ENCODE data around the gene CACFD1.

The CACFD1 gene

DNA sequence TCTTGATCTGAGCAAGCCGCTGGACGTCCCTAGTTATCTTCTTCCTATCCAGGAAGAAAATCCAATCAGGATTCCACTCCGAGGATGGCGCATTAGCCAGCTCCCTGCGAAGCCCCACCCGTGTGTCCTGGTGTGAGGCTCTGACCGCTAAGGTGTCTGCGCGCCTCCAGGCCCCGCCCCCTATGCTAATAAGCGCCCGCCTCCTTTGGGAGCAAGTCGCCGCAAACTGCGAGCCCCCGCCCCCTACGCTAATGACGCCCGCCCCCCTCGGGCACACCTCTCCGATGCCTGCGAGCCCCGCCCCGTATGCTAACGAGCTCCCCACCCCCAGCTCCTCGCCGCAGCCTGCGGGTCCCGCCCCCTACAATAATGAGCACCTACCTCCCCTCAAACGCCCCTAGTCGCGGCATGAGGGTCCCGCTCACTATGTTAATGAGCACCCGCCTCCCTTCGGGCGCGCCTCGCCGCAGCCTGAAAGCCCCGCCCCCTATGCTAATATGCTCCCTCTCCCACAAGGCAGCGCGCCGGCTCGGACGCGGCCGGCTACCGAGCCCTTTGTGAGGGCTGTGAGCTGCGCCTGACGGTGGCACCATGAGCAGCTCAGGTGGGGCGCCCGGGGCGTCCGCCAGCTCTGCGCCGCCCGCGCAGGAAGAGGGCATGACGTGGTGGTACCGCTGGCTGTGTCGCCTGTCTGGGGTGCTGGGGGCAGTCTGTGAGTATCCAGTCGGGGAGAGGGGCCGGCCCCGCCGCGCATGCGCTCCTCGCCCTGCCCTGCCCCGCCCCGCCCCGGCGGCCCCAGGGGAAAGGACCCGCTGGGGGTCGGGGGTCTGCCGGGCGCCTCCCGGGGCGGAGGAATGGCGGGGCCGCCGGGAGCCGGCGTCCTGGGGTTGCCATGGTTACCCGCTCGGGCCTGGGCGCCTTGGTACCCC is at the start of gene CACFD1:
Gene CACFD1 (plus strand): TSS at position 503 of the 929 bp plus-strand sequence. CDS start 89 bp downstream, at position 592.
- FAIRE-seq = no peak

DNA sequence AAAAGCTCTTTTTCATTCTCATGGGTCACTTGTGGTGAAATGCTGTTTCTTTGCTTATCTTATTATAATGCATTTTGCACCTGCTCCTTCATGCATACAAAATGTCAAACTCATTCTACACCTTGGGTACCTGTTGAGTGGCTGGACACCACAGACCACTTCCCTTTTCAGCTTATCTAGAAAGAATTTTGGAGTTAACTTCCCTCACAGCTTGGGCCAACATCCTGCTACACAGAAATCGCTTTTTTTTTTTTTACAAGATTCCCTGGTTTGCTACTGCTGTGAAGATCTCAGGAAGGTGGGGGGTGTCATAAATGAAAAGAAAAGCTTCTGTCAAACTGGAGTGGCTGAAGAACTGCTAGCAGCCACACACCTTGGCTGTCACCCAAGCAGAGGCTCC is 44.6 kb upstream of the CACFD1 start:
- FAIRE-seq = no peak

DNA sequence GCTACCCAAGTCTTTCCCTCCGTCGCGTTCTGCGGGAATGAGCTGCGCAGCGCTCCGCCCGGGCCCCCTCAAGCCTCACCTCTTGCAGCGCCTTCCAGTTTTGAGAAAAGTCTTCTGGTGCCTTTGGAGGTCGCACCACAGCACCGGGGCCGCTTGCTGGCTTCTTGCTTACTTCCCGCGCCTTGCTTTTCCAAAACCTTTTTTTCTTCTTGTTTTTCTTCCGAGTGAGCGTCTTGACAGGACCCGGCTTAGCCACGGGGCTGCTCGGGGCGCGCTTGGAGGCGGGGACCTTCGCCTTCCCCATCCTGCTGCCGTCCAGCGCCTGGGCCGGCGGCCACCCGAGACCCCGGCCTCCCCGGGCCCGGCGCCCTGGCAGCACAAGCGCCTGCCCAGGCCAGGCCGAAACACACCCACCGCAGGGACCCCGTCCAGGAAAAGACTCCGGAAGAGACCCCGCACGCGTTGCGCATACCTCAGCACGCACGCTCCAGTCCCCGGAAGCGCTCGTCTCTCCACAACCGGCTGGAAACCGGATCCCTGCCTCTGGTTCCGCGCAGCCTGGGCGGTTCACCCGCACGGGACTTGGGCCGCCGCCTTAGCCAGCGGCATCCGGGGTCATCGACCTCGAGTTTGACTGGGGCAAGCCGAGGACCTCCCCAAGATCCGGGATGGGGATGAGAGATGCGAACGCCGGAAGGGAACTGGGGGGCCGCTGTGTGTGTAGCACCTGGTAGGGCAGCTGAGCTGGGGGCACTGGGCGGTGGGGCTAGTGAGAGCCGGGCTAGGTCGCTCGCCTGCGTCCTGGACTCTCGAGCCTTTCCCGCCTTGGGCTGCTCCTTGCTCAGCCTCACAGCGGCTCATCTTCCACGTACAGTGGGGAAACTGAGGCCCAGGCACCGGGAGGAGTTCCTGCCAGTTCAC is 42.0 kb upstream of the CACFD1 start, which contains the start of gene REXO4:
Gene REXO4 (minus strand): TSS at position 470 of the 921 bp plus-strand sequence. CDS start 166 bp downstream, at position 304.
- FAIRE-seq = no peak

DNA sequence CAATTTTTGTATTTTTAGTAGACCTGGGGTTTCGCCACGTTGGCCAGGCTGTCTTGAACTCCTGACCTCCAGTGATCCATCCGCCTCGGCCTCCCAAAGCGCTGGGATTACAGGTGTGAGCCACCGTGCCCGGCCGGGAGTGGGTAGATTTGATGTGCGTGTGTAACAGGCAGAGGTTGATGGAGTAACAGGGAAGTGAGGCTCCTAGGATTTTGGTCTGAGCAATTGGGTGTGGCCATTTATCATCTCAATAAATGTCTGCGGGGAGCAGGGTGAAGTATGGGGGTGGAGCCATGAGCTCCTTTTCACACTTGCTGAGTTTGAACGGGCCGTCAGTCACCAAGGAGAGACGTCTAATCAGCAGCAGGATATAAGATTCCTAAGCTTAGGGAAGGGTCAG is 40.8 kb upstream of the CACFD1 start:
- FAIRE-seq = no peak

DNA sequence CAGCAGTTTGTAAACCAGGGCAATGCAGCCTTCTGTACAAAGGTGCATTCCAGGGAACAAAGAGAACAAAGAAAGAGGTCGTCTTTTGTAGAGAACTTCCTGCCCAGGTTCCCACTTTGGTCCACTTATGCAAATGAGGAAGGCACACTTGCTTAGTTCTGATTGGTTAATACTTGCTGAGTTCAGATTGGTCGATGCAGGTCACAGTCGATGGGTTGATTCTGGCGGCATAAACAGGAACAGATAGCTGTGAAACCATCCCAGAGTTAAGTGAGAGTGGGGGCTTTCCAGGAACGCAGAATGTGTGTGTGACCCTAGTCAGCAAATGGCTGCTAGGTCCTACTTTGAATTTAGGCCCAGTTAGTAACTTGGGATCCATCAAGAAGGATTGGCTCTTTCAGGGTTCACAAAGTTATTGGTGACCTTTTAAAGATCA is 39.4 kb upstream of the CACFD1 start:
- FAIRE-seq = no peak

DNA sequence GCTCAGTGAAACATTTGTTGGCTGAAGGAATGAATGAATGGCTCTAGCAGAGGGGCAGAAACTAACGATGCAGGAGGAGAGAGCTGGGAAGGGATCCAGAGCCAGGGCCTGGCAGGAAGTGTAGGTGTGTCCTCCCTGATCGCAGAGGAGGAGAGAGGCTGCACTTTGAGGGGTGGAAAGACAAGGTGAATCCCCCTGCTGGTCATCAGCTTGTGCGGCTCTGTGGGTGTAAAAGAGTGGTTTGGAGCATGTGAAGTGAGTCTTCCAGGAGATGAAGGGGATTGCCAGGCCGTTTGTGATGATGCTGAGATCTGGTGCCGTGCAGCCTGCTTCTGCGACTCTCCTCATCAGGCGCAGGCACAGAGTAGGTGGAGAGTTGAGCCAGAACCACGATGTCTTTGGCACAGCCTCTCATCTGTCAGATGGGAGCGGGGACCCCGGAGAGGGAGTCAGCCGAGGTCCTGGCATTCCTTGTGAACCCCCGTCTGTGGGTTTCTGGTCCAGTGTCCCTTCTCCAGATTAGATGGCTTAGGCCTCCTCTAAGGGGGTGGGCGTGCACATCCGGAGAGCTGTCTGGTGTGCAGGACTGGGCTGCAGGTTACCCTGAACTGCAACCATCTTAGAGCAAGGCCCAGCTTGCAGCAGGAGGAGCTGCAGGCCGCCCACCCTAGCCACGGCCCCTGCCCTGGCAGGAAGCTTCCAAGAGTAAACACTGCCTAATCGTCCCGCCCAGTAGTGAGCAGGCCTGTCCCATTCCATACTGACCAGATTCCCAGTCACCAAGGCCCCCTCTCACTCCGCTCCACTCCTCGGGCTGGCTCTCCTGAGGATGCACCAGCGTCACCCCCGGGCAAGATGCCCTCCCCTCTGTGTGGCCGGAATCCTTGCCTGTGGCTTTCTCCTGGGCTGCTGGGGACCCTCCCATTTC is 37.9 kb upstream of the CACFD1 start, which contains the start of gene ADAMTS13:
Gene ADAMTS13 (plus strand): TSS at position 753 of the 928 bp plus-strand sequence. CDS start 77 bp downstream, at position 830.
- FAIRE-seq = no peak

DNA sequence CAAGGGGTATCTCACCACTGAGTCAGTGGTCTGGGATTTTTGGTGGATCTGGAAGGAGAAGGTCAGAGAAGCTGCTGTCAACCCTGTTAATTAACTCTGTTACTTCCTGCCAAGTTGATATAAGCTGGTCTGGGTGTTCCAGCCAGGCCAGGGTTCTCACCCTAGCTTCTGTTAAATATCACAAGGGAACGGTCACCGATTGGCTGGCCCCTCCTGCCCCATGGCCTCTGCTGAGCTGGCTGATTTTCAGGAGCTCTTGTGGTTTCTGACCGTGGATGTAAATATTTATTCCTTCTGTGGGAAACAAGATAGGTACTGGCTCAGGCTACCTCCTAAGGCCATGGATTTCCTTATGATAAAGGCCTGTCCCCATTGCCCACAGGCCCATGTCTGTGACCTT is 36.6 kb upstream of the CACFD1 start:
- no peak for FAIRE-seq

DNA sequence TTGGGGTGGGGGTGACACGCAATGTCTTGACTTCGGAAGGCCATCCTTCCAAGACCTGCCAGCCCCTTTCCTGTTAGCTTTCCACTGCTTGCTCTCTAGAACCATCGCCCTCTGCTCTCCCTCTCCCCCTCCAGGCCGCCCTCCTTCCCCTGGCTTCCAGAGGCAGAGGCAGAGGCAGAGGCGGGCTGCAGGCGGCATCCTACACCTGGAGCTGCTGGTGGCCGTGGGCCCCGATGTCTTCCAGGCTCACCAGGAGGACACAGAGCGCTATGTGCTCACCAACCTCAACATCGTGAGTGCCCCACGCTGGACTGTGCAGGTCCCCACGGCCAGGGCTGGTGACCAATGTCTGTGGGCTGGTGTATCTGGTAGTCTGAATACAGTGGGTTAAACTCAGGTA is 35.6 kb upstream of the CACFD1 start:
- FAIRE-seq = no peak

DNA sequence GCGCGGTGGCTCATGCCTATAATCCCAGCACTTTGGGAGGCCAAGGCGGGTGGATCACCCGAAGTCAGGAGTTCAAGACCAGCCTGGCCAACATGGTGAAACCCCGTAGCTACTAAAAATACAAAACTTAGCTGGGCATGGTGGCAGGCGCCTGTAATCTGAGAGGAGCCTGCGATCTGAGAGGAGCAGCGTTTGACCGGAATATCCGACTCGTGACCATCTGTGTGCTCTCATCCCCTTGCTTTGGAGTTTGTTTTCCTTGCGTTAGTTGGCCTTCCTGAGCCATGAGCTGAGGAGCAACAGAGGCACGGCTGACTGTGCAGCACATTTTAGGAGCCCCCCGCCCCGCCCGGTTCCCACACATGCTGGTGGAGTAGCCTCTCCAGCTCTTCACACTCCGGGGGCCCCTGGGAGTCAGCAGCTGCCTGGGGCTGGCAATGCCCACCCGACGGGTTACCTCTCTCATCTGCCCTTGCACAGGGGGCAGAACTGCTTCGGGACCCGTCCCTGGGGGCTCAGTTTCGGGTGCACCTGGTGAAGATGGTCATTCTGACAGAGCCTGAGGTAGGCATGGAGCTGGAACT is 34.6 kb upstream of the CACFD1 start:
- FAIRE-seq = no peak

DNA sequence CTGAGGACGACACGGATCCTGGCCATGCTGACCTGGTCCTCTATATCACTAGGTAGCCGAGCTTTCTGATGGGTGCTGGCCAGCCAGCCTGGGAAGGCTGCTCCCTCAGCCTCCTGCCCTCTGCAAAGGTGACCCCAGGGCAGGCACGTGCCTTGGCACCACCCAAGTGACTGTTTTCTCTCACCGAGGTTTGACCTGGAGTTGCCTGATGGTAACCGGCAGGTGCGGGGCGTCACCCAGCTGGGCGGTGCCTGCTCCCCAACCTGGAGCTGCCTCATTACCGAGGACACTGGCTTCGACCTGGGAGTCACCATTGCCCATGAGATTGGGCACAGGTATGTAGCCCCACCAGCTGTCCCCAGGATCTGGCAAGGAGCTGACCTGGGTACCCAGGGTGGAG is 33.8 kb upstream of the CACFD1 start:
- no peak for FAIRE-seq

DNA sequence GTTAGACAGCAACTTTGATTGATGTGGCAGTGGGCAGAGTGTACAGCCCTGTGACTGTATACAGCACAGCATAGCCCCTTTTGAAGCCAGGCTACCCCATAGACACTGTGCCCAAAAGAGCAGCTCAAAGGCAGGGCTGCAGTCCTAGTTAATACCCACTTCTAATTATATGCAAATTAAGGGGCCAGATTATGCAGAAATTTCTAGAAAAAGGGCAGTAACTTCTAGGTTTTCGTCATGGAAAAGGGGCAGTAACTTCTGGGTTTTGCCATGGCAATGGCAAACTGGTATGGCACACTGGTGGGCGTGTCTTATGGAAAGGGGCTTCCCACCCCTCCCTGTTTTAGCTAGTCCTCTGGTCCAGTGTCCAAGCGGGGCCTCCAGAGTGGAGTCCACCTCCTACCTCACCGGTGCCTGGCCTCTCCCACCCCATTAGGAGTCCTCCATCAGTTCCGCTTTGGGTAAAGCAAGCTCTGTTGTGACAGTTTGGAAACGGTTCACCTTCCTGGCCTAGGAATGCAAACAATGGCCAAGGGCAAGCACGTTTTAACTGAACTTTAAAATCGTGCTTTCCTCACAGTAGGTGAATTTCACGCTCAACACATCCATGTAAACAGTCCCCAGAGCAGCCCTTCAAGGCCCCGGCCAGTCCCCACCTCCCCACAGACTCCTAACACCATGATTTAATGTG is 32.0 kb upstream of the CACFD1 start:
- no peak for FAIRE-seq

DNA sequence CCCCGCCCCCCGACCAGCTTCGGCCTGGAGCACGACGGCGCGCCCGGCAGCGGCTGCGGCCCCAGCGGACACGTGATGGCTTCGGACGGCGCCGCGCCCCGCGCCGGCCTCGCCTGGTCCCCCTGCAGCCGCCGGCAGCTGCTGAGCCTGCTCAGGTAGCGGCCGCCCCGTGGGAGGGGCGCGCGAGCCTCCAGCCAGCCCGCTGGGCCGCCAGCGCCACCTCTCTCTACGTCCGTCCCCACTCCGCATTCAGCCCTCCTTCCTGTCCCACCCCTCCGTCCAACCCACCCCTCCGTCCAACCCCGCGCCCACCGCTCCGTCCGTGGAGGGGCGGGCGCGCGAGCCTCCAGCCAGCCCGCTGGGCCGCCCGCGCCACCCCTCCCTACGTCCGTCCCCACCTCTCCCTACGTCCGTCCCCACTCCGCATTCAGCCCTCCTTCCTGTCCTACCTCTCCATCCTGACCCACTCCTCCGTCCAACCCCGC is 31.1 kb upstream of the CACFD1 start:
- FAIRE-seq = no peak

DNA sequence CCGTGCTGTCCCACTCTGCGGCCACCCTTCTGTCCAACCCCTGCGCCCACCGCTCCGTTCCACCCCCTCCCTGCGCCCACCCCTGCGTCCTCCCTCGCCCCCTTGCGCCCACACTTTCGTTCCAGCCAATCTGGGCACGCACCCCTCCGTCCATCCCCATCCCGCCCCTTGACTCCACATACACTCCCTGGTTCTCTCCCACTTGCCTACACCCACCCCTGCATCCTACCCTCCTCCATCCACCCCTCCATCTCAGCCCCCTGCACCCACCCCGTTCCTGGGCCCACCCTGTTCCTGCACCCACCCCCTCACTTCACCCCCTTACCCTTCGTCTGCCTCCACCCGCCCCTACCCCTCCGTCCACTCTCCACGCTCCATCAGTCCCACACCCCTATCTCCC is 30.6 kb upstream of the CACFD1 start:
- no peak for FAIRE-seq

DNA sequence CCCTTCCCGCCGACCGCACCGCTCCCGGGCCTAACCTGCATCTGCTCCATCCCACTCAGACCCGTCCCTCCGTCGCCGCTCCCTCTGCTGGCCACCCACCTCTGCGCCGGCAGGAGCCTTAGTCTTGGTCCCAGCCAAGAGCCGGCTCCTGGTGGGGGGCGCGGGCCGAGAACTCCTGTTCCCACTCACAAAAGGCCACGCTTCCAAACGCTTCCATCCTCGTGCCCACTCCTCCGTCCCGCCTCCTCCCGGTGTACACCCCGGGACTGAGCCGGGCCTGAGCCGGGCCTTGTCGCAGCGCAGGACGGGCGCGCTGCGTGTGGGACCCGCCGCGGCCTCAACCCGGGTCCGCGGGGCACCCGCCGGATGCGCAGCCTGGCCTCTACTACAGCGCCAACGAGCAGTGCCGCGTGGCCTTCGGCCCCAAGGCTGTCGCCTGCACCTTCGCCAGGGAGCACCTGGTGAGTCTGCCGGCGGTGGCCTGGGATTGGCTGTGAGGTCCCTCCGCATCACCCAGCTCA is 30.1 kb upstream of the CACFD1 start:
- no peak for FAIRE-seq

DNA sequence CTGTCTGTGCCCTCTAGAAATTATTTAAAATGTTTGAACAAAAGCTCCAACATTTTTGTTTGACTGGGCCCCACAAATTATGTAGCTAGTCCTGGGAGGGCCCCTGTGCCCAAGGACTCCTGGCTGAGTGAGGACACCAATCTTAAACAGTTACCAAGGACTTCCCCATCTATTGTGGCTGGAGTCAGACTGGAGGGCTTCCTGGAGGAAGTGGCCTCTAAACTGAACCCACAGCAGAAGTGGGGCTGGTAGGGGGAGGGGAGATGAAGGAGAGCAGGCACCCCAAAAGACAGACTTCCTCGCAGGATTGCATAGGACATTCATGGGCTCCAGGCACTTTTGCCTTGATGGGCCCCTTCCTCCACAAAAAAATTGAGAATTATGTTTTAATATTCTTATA is 29.5 kb upstream of the CACFD1 start:
- no peak for FAIRE-seq

DNA sequence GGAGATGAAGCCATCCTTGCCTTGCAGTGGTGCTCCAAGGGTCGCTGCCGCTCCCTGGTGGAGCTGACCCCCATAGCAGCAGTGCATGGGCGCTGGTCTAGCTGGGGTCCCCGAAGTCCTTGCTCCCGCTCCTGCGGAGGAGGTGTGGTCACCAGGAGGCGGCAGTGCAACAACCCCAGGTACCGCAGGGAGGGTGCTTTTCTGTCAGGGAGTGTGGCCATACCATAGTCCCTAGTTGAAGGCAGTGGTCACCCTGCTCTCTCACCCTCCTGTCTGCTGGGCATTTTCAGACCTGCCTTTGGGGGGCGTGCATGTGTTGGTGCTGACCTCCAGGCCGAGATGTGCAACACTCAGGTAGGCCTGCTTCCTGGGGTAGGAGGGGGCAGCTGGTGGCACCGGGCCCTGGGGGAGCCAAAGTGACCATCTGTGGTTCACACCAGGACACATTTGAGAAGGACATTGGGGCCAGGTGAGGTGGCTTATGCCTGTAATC is 26.4 kb upstream of the CACFD1 start:
- FAIRE-seq = no peak

DNA sequence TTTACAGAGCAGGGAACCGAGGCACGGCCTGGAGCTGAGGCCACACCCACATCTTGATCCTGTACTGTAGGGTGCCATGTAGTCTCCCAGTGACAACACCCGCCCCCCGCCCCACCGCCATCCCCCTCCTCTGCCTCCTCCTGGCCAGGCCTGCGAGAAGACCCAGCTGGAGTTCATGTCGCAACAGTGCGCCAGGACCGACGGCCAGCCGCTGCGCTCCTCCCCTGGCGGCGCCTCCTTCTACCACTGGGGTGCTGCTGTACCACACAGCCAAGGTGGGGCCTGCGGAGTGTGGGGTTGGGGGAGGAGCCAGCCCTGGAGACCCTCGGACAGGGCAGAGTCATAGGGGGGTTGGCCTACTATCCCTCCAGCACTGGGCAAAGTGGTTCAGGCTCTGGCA is 23.1 kb upstream of the CACFD1 start:
- FAIRE-seq = no peak

DNA sequence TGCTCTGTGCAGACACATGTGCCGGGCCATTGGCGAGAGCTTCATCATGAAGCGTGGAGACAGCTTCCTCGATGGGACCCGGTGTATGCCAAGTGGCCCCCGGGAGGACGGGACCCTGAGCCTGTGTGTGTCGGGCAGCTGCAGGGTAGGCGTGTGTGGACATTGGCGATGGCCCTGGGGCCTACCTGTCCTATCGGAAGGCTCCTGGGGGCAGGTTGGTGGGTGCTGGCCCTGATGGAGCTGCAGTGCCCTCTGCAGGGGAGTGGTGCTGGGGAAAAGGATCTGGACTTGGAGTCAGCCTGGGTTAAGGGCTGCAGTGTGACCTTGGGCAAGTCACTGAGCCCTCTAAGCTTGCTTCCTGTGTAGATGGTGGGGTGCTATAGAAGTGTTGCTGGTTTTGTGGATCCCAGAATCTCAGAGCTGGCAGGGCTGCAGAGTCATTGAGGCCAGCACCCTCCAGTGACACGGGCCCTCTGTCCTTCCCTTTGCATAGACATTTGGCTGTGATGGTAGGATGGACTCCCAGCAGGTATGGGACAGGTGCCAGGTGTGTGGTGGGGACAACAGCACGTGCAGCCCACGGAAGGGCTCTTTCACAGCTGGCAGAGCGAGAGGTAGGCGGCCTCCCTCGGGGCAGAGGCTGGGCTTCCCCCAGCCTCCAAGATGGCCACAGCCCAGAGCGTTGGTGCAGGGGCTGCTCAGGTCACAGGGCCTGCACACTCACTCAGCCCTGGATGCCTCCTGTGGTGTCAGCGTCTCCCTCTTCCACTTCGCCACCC is 21.8 kb upstream of the CACFD1 start:
- FAIRE-seq = no peak

DNA sequence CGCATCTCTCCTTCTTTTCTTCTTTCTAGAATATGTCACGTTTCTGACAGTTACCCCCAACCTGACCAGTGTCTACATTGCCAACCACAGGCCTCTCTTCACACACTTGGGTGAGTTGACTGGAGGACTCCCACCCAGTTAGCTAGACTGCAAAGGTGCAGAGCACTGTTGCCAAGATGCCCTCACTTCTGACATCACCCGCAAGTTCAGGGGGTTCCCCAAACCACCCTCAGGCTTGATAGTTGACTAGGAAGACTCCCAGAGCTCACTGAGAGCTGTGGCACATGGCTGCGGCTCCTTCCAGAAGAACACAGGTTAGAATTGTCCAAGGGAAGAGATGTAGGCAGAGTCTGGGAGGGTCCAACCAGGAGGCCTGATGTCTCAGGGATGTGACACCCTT is 20.4 kb upstream of the CACFD1 start:
- no peak for FAIRE-seq

DNA sequence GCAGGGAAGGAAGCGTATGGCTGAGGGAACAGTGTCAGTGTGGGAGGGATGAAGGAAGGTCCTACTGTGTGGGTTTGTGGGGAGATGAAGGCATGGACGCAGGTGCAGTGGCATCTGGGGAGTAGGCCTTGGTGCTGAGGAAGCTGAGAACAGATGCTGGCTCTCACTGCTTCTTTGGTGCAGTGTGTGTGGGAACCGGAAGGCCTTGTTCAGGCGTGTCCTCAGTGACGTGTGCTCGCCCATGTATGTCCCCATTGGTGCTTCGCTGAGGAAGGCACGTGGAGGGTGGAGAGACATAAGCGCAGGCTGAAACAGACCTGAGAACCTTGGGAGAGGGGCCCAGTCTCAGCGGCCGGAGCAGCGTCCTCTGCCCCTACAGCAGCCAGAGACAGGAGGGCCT is 18.9 kb upstream of the CACFD1 start:
- FAIRE-seq = no peak
